H1 (cell line): Measurements from ENCODE around the gene PHF13. TPM values are rescaled to one million over a fixed set of nuclear protein-coding genes. Genes with fewer than 3 reads are reported as not detected.

Source experiments
- CTCF ChIA-PET: fragments of 300-600 bp; sonication (Branson Sonifier 250); formaldehyde crosslinking; loops from one replicate; lab custom pipeline; 2021; ENCODE audit not compliant: partially characterized antibody; lab: Charles Lee
- POLR2A ChIA-PET: fragments of 300-600 bp; sonication (Branson Sonifier 250); formaldehyde crosslinking; loops from one replicate; lab custom pipeline; 2021; ENCODE audit warnings: inconsistent platforms; ENCODE audit not compliant: partially characterized antibody; lab: Charles Lee
- DNase-seq, 2 experiments: peaks; one replicate each; pipeline versions ENCODE4 v3.0.0 to v3.0.0-alpha.2; 2010 to 2022; ENCODE audit warnings: low spot score in 2 of 2, low read depth in 1 of 2, mixed read lengths in 1 of 2
- FAIRE-seq: peaks from 2 replicates; lab custom pipeline; 2011; peaks lifted over from hg19 to GRCh38; lab: Jason Lieb, UNC
- H2AFZ ChIP-seq: 2 replicates; pipeline ENCODE4 v1.8.1; 2012; ENCODE audit warnings: low read length, inconsistent platforms
- H2AK5ac ChIP-seq: 2 replicates; pipeline ENCODE4 v1.6.1; 2013; ENCODE audit warnings: low read depth, low read length
- H2BK120ac ChIP-seq: replicated peaks from 2 replicates; pipeline ENCODE3; 2013; ENCODE audit warnings: low read depth, low read length, inconsistent platforms
- H2BK12ac ChIP-seq: 2 replicates; pipeline ENCODE4 v1.6.1; 2013; ENCODE audit warnings: low read depth, low read length
- H2BK15ac ChIP-seq: 2 replicates; pipeline ENCODE4 v1.6.1; 2013; ENCODE audit warnings: low read length
- H2BK20ac ChIP-seq: 2 replicates; pipeline ENCODE4 v1.6.1; 2013; ENCODE audit warnings: low read length
- H2BK5ac ChIP-seq: 2 replicates; pipeline ENCODE4 v1.6.1; 2013; ENCODE audit warnings: low read depth, low read length
- H3K14ac ChIP-seq: 2 replicates; pipeline ENCODE4 v1.6.1; 2013; ENCODE audit warnings: inconsistent platforms; ENCODE audit not compliant: insufficient read length
- H3K18ac ChIP-seq: 2 replicates; pipeline ENCODE4 v1.6.1; 2013; ENCODE audit warnings: low read length; ENCODE audit errors: extremely low read depth
- H3K23ac ChIP-seq: 2 replicates; pipeline ENCODE4 v1.6.1; 2013; ENCODE audit warnings: inconsistent platforms; ENCODE audit not compliant: insufficient read length
- H3K23me2 ChIP-seq: 2 replicates; pipeline ENCODE4 v1.6.1; 2013; ENCODE audit warnings: low read depth, low read length
- H3K27ac ChIP-seq: 2 replicates; pipeline ENCODE4 v1.6.1; 2011; ENCODE audit warnings: low read depth, low read length, inconsistent platforms
- H3K27me3 ChIP-seq, 4 experiments: replicated peaks in 1 of 4; 1 replicate in 1 of 4; 2 replicates in 3 of 4; pipeline versions ENCODE4 v1.6.1 to v1.8.1; 2011 to 2013; ENCODE audit warnings: low read length in 3 of 4, mild to moderate bottlenecking in 3 of 4, inconsistent platforms in 2 of 4, mixed read lengths in 2 of 4, moderate library complexity in 1 of 4; ENCODE audit not compliant: control insufficient read depth in 3 of 4, insufficient read depth in 3 of 4; ENCODE audit errors: extremely low read depth in 1 of 4
- H3K36me3 ChIP-seq, 4 experiments: 2 replicates each; pipeline versions ENCODE4 v1.6.1 to v1.8.1; 2011 to 2013; ENCODE audit warnings: mild to moderate bottlenecking in 4 of 4, low read length in 3 of 4, moderate library complexity in 2 of 4, control low read depth in 1 of 4, inconsistent platforms in 1 of 4; ENCODE audit not compliant: insufficient read depth in 4 of 4, control insufficient read depth in 2 of 4
- H3K4ac ChIP-seq: replicated peaks from 2 replicates; pipeline ENCODE3; 2013; ENCODE audit warnings: low read length, low read depth, mixed read lengths, inconsistent platforms; ENCODE audit not compliant: insufficient read length
- H3K4me1 ChIP-seq, 4 experiments: replicated peaks in 1 of 4; 1 replicate in 1 of 4; 2 replicates in 3 of 4; pipeline versions ENCODE4 v1.6.1 to v1.8.1; 2011 to 2013; ENCODE audit warnings: low read length in 3 of 4, inconsistent platforms in 2 of 4, mixed read lengths in 1 of 4; ENCODE audit not compliant: insufficient read depth in 4 of 4, control insufficient read depth in 3 of 4
- H3K4me2 ChIP-seq, 2 experiments: 2 replicates each; pipeline versions ENCODE4 v1.6.1 to v1.8.1; 2011 to 2013; ENCODE audit warnings: low read depth in 2 of 2, low read length in 2 of 2, control low read depth in 1 of 2, inconsistent platforms in 1 of 2, mild to moderate bottlenecking in 1 of 2; ENCODE audit not compliant: insufficient read depth in 1 of 2
- H3K4me3 ChIP-seq, 4 experiments: fragments of 200-600, 300-600 bp in 1 of 4; sonication (generic), shearing (Covaris generic), sonication (Bioruptor Twin) in 1 of 4; 2 replicates each; pipeline versions ENCODE4 v1.5.1 to v1.8.1; 2011 to 2016; ENCODE audit warnings: low read length in 4 of 4, low read depth in 3 of 4, control low read depth in 2 of 4, inconsistent platforms in 2 of 4, mild to moderate bottlenecking in 2 of 4, mixed read lengths in 1 of 4, moderate library complexity in 1 of 4; ENCODE audit not compliant: insufficient read depth in 2 of 4; ENCODE audit errors: extremely low read depth in 1 of 4
- H3K56ac ChIP-seq: replicated peaks from 2 replicates; pipeline ENCODE3; 2013; ENCODE audit warnings: low read depth, mild to moderate bottlenecking, mixed read lengths, low read length, inconsistent platforms; ENCODE audit not compliant: insufficient read length
- H3K79me1 ChIP-seq: 2 replicates; pipeline ENCODE4 v1.6.1; 2013; ENCODE audit warnings: low read depth, low read length, control low read depth
- H3K79me2 ChIP-seq, 2 experiments: 2 replicates each; pipeline versions ENCODE4 v1.6.1 to v1.8.1; 2012 to 2013; ENCODE audit warnings: low read length in 2 of 2, mild to moderate bottlenecking in 2 of 2, inconsistent platforms in 1 of 2; ENCODE audit not compliant: insufficient read depth in 2 of 2, control insufficient read depth in 1 of 2
- H3K9ac ChIP-seq, 4 experiments: replicated peaks in 1 of 4; 1 replicate in 1 of 4; 2 replicates in 3 of 4; pipeline versions ENCODE4 v1.6.1 to v1.8.1; 2011 to 2013; ENCODE audit warnings: low read depth in 3 of 4, low read length in 3 of 4, control low read depth in 2 of 4, mild to moderate bottlenecking in 2 of 4, moderate library complexity in 2 of 4, inconsistent platforms in 1 of 4; ENCODE audit errors: extremely low read depth in 1 of 4
- H3K9me3 ChIP-seq, 2 experiments: 2 replicates each; pipeline versions ENCODE4 v1.6.1 to v1.8.1; 2012 to 2013; ENCODE audit warnings: mild to moderate bottlenecking in 2 of 2, moderate library complexity in 2 of 2, control low read depth in 1 of 2, inconsistent platforms in 1 of 2, low read depth in 1 of 2, low read length in 1 of 2, mixed read lengths in 1 of 2; ENCODE audit not compliant: insufficient read depth in 2 of 2
- H4K20me1 ChIP-seq, 2 experiments: replicated peaks in 1 of 2; 2 replicates each; pipeline versions ENCODE3 to v1.8.1; 2011 to 2013; ENCODE audit warnings: inconsistent platforms in 2 of 2, low read length in 2 of 2, mild to moderate bottlenecking in 1 of 2; ENCODE audit not compliant: insufficient read depth in 2 of 2, control insufficient read depth in 1 of 2
- H4K5ac ChIP-seq: 2 replicates; pipeline ENCODE4 v1.6.1; 2013; ENCODE audit warnings: low read length, low read depth, mixed read lengths, inconsistent platforms; ENCODE audit not compliant: insufficient read length
- H4K8ac ChIP-seq: 2 replicates; pipeline ENCODE4 v1.8.0; 2013; ENCODE audit warnings: mild to moderate bottlenecking, moderate library complexity, low read length, inconsistent platforms; ENCODE audit not compliant: insufficient read depth; ENCODE audit errors: extremely low read depth
- H4K91ac ChIP-seq: replicated peaks from 2 replicates; pipeline ENCODE3; 2013; ENCODE audit warnings: low read length, mixed read lengths, inconsistent platforms; ENCODE audit not compliant: insufficient read length
- ATF3 ChIP-seq: IDR thresholded peaks from 2 replicates; pipeline ENCODE4 v1.6.1; 2011; ENCODE audit warnings: low read depth, mild to moderate bottlenecking, low read length; ENCODE audit not compliant: insufficient read depth
- CHD1 ChIP-seq: IDR thresholded peaks from 2 replicates; pipeline ENCODE4 v1.6.1; 2012; ENCODE audit warnings: low read depth, low read length, improper control_type of control experiment
- CHD2 ChIP-seq: IDR thresholded peaks from 2 replicates; pipeline ENCODE4 v1.6.1; 2012; ENCODE audit warnings: low read length, improper control_type of control experiment
- CTBP2 ChIP-seq: IDR thresholded peaks from 2 replicates; pipeline ENCODE4 v1.7.0; 2011; ENCODE audit warnings: borderline replicate concordance, mild to moderate bottlenecking, moderate library complexity, mixed read lengths, low read length; ENCODE audit not compliant: insufficient read depth, insufficient read length
- FOSL1 ChIP-seq: IDR thresholded peaks from 2 replicates; pipeline ENCODE4 v1.6.1; 2011; ENCODE audit warnings: mild to moderate bottlenecking, low read depth, low read length, moderate library complexity; ENCODE audit not compliant: insufficient read depth
- KDM4A ChIP-seq: IDR thresholded peaks from one replicate; pipeline ENCODE4 v1.7.1; 2012; ENCODE audit warnings: low read depth, mild to moderate bottlenecking, moderate library complexity, low read length, inconsistent platforms; ENCODE audit not compliant: severe bottlenecking
- KDM5A ChIP-seq: fragments of 200-600 bp; IDR thresholded peaks from 2 replicates; pipeline ENCODE4 v1.7.1; 2012; ENCODE audit warnings: mild to moderate bottlenecking, low read length, inconsistent platforms, mixed read lengths
- RAD21 ChIP-seq, 2 experiments: IDR thresholded peaks in 1 of 2; conservative IDR thresholded peaks in 1 of 2; 2 replicates each; pipeline ENCODE4 v1.6.1; 2011; ENCODE audit warnings: low read depth in 2 of 2, low read length in 2 of 2, improper control_type of control experiment in 1 of 2, inconsistent platforms in 1 of 2, mild to moderate bottlenecking in 1 of 2, moderate library complexity in 1 of 2
- RNF2 ChIP-seq: fragments of 200-900, 300-1000 bp; sonication (generic); IDR thresholded peaks from 2 replicates; pipeline ENCODE4 v1.7.1; 2016; ENCODE audit warnings: borderline replicate concordance, low read depth, mild to moderate bottlenecking, antibody characterized with exemption, low read length; ENCODE audit not compliant: poor library complexity, severe bottlenecking; ENCODE audit errors: missing control alignments
- SIN3A ChIP-seq, 2 experiments: IDR thresholded peaks in 1 of 2; conservative IDR thresholded peaks in 1 of 2; 2 replicates each; pipeline ENCODE4 v1.6.1; 2011 to 2012; ENCODE audit warnings: low read length in 2 of 2, improper control_type of control experiment in 1 of 2, low read depth in 1 of 2, mild to moderate bottlenecking in 1 of 2
- SIRT6 ChIP-seq: IDR thresholded peaks from one replicate; pipeline ENCODE4 v1.7.1; 2012; ENCODE audit warnings: low read length, inconsistent platforms
- SP4 ChIP-seq: IDR thresholded peaks from 2 replicates; pipeline ENCODE4 v1.6.1; 2012; ENCODE audit warnings: low read length, inconsistent platforms
- WGBS, 2 experiments: shearing (Covaris generic) in 1 of 2; methylation state at CpG; one replicate each; pipeline versions ENCODE4 v1.1.6 to v1.1.7; 2013 to 2015; ENCODE audit warnings: low lambda C conversion rate in 2 of 2, mixed read lengths in 2 of 2, inconsistent platforms in 1 of 2, low coverage in 1 of 2, missing lambda C conversion rate in 1 of 2; ENCODE audit not compliant: insufficient replicate concordance in 2 of 2, insufficient coverage in 1 of 2, insufficient read length in 1 of 2; ENCODE audit errors: extremely low coverage in 1 of 2, missing lambda C conversion rate in 1 of 2; 5-methylcytosine and 5-hydroxymethylcytosine counted together
- polyA plus RNA-seq, 7 experiments: library from polyadenylated mRNA; depleted of rRNA in 3 of 7; stranded (reverse) in 5 of 7; unstranded in 2 of 7; fragments of >200 nt in 5 of 7; fragments of 200-250 nt in 2 of 7; gene quantifications; 1 replicate in 5 of 7; 2 replicates in 1 of 7; 4 replicates in 1 of 7; pipeline versions ENCODE4 v1.2.1 to v1.2.3, GENCODE V29; 2011 to 2013; ENCODE audit warnings: missing spikeins in 2 of 7, mixed read lengths in 2 of 7
- total RNA-seq: library from RNA; stranded (reverse); fragmentation: NEBNext Ultra II Directional; extraction: Animal tissue kit (Norgen Biotek cat#: 25700); gene quantifications from 2 replicates; pipeline ENCODE4 v1.2.1, GENCODE V29; 2021

Gene PHF13
- total and polyA plus RNA-seq, 2 of the 8 experiments (the other 6 are each of a cell fraction or from before 2014, with no cell fraction given): 11.7 to 39.6 TPM

- Histone ChIP-seq H2BK20ac (no peak overlapping the region), H3K18ac (no peak overlapping the region), H4K5ac (no peak overlapping the region), H3K56ac (no peak overlapping the region), H2BK120ac (no peak overlapping the region), H3K9ac (no peak overlapping the region), H3K36me3 (peaks cover 8 to 41% (median 33%) of the 10 kb centered on the region in 4 experiments), H3K14ac (no peak overlapping the region), H4K20me1 (peaks cover 4 to 12% of the 10 kb centered on the region in 2 experiments), H2AFZ (no peak overlapping the region), H3K4me1 (no peaks in the 10 kb centered on the region; a peak in 2 of 7 replicates), H2BK15ac (no peak overlapping the region), H3K27ac (no peak overlapping the region), H3K4ac (no peak overlapping the region), H3K4me3 (no peak overlapping the region), H2BK12ac (no peak overlapping the region), H3K23me2 (no peaks in the 10 kb centered on the region), H3K4me2 (no peak overlapping the region), H4K91ac (no peak overlapping the region), H3K79me1 (no peaks in the 10 kb centered on the region), H3K27me3 (no peaks in the 10 kb centered on the region), H3K23ac (no peak overlapping the region), H3K9me3 (no peaks in the 10 kb centered on the region), H2AK5ac (no peak overlapping the region), H4K8ac (no peak overlapping the region; the same call in 1 of the 2 replicates), H3K79me2 (no peaks in the 10 kb centered on the region), H2BK5ac (no peak overlapping the region)
- DNase-seq (no peak), FAIRE-seq (no peak)
- ChIA-PET POLR2A (interaction anchor here (1.0 to 2.8 kb wide), 4 partner anchors 13 to 42 kb away, joined by 3 to 11 read pairs (median 8); partner anchors contain the start of genes KLHL21 and THAP3), CTCF (interaction anchor here (0.6 to 5.4 kb wide), 12 partner anchors 8 to 113 kb away, joined by 3 to 48 read pairs (median 14); partner anchors contain the start of genes DNAJC11, NOL9, TAS1R1 and THAP3)
- 91% methylated on average over 7 of the region's 7 CpGs; no CpG with 5 or more reads in 1 of the 2 experiments for WGBS, 2 experiments
- TF ChIP-seq RNF2 (no peak), SIRT6 (no peak), RAD21 (IDR thresholded peaks at IDR 0.05 in 1 of 2, conservative IDR thresholded peaks at IDR 0.05 in 1 of 2; ENCODE audit: low read depth in 2 of 2, low read length in 2 of 2) (no peak), KDM4A (no peak), KDM5A (no peak), SP4 (no peak), CHD2 (no peak), CHD1 (no peak), ATF3 (no peak), FOSL1 (no peak), CTBP2 (no peak), SIN3A (conservative IDR thresholded peaks at IDR 0.05 in 1 of 2, IDR thresholded peaks at IDR 0.05 in 1 of 2; ENCODE audit: low read depth in 1 of 2, low read length in 2 of 2) (no peak)
Observed at GRCh38 chr1:6645018-6645417, 31.5 kb downstream of the PHF13 start.
